Right lobe of liver (tissue), 6 donors: ENCODE measurements around the gene FADS2. TPM values are rescaled to one million over a fixed set of nuclear protein-coding genes. Genes with fewer than 3 reads are reported as not detected.

Experiments
- ATAC-seq, 4 donors: fragments of 200-7000 bp; cut with Tn5 transposase; one replicate each; pipeline ENCODE4 v1.9.1; 2020; ENCODE audit warnings: mild to moderate bottlenecking in 4 of 4, moderate library complexity in 4 of 4
- DNase-seq, 3 donors: peaks; one replicate each; pipeline ENCODE4 v3.0.0-alpha.2; 2020
- H3K27ac ChIP-seq, 3 donors: fragments of 200-600 bp; one replicate each; pipeline ENCODE4 v1.8.0; 2022
- H3K27me3 ChIP-seq, 2 donors: fragments of 200-600 bp; one replicate each; pipeline ENCODE4 v1.8.0; 2022
- H3K36me3 ChIP-seq, 4 donors: fragments of 200-600 bp; sonication (generic) in 1 of 4; one replicate each; pipeline versions ENCODE4 v1.5.1 to v1.8.0; 2017 to 2022; ENCODE audit warnings: control low read depth in 1 of 4
- H3K4me1 ChIP-seq, 4 donors: fragments of 200-600 bp; sonication (generic) in 1 of 4; one replicate each; pipeline versions ENCODE4 v1.5.1 to v1.8.0; 2017 to 2022; ENCODE audit warnings: control low read depth in 1 of 4
- H3K4me3 ChIP-seq, 3 donors: fragments of 200-600 bp; one replicate each; pipeline ENCODE4 v1.8.0; 2022
- H3K9me3 ChIP-seq, 4 donors: fragments of 200-600 bp; sonication (generic) in 1 of 4; one replicate each; pipeline versions ENCODE4 v1.5.1 to v1.8.0; 2017 to 2022; ENCODE audit warnings: control low read depth in 1 of 4
- POLR2A ChIP-seq: fragments of 450-650 bp; IDR thresholded peaks from one replicate; pipeline ENCODE4 v1.6.1; 2017; ENCODE audit warnings: antibody characterized with exemption, mild to moderate bottlenecking
- WGBS: methylation state at CpG from one replicate; pipeline ENCODE4 v1.1.6; 2018; ENCODE audit warnings: low coverage, low lambda C conversion rate; ENCODE audit not compliant: insufficient coverage; ENCODE audit errors: missing lambda C conversion rate; 5-methylcytosine and 5-hydroxymethylcytosine counted together
- intact Hi-C, 2 donors: fragments of 100-400 bp; cut with DNase I; formaldehyde crosslinking; loops; one replicate each; pipeline versions ENCODE4 v1.11.2 to v1.14.1; 2022
- total RNA-seq, 6 experiments: library from RNA; depleted of rRNA in 2 of 6; stranded (reverse); fragments of >200 nt in 2 of 6; fragmentation: NEBNext Ultra II Directional in 3 of 6; extraction: Animal tissue kit (Norgen Biotek cat#: 25700) in 3 of 6; gene quantifications; one replicate each; pipeline versions ENCODE4 v1.1.0 to v1.2.4, GENCODE V29; 2016 to 2023
- TF ChIP-seq, protein P1 (sequence below), 4 donors: fragments of 200-600 bp in 3 of 4; fragments of 450-650 bp in 1 of 4; IDR thresholded peaks; one replicate each; pipeline versions ENCODE4 v1.5.1 to v1.8.0; 2016 to 2022; ENCODE audit warnings: antibody characterized with exemption in 4 of 4, mild to moderate bottlenecking in 2 of 4
- donor health status: DM: no; HTN: yes; CAD: no.
- donor health status: DM: no; HTN: no; CAD: no.
- donor health status: DM: no; HTN: no; CAD: no.
- donor health status: DM: no; HTN: yes; CAD: no.
- donor health status: DM: no; HTN: yes; CAD: no.

Gene FADS2
- total RNA-seq, 6 experiments from 2014 or later = 4.2 to 166 (median 110) TPM

DNA sequence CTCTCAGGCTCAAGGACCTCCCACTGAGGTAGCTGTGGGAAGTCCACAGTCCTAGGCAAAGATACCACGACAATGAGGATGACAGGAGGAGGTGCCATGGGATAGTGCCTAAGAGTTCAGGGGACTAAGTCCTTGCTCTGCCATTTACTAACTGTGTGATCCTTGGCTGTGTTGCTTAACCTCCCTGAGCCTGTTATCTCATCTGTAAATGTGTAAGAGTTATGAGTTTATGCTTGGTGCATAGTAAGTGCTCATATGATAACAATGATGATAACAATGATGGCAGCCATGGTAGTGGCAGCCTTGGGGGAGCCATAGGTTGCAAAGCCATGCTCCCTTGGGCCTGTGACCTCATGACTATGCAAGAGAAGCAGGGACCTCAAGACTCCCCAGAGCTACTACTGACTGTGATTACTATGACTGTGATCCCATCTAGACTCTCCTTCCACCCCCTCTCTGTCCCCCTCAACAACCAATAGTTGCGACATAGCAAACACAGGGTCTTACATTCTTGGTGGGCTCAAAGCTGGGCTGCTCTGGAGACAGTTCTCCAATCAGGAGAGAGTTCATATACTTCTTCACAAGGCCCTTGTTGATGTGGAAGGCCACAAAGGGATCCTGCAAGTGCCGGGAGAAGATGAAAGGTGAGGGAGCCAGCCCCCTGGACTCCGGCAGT, 15.2 kb upstream of the FADS2 start:
- WGBS = 33% methylated on average over 1 of the region's 4 CpGs
- Histone ChIP-seq H3K27me3 (no peaks in the 10 kb centered on the region), H3K27ac (no peak overlapping the region), H3K4me1 (no peaks in the 10 kb centered on the region), H3K9me3 (no peaks in the 10 kb centered on the region), H3K4me3 (no peak overlapping the region), H3K36me3 (peaks cover 0 to 23% (median 10%) of the 10 kb centered on the region in 4 donors)
- ATAC-seq (no peak), DNase-seq (no peak)
- intact Hi-C loops = no loop called here
- TF ChIP-seq, protein P1, sequence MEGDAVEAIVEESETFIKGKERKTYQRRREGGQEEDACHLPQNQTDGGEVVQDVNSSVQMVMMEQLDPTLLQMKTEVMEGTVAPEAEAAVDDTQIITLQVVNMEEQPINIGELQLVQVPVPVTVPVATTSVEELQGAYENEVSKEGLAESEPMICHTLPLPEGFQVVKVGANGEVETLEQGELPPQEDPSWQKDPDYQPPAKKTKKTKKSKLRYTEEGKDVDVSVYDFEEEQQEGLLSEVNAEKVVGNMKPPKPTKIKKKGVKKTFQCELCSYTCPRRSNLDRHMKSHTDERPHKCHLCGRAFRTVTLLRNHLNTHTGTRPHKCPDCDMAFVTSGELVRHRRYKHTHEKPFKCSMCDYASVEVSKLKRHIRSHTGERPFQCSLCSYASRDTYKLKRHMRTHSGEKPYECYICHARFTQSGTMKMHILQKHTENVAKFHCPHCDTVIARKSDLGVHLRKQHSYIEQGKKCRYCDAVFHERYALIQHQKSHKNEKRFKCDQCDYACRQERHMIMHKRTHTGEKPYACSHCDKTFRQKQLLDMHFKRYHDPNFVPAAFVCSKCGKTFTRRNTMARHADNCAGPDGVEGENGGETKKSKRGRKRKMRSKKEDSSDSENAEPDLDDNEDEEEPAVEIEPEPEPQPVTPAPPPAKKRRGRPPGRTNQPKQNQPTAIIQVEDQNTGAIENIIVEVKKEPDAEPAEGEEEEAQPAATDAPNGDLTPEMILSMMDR (IDR thresholded peaks at IDR 0.05) = no peak
- no peak for TF ChIP-seq POLR2A

DNA sequence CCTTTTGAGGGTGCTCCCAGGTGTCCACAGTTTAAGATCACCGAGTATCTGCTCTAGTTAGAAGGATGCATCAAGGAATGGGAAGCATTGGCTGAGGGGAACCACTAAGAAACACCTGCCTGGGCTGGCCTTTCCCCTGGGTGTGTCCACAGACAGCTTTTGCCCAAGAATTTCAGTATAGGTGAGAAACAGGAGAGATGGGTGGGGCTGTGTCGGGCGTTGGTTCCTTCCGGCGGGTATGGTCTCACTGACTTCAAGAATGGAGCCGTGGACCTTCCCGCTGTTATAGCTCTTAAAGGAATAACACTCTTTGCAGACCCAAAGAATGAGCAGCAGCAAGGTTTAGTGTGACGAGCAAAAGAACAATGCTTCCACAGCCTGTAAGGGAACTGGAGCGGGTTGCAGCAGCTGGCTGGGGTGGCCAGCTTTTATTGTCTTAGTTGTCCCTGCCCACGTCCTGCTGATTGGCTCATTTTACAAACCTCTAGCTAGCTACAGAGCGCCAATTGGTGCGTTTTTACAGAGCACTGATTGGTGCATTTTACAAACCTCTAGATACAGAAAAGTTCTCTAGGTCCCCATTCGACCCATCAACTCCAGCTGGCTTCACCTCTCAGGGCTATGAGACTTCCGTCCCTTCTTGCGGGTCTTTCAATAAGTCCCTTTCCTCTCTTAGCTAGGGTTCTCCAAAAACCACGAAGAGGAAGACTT, 13.7 kb upstream of the FADS2 start:
- Histone ChIP-seq H3K27ac (peak overlapping the region; percentile 42 to 95 (median 52)), H3K4me1 (no peaks in the 10 kb centered on the region), H3K9me3 (no peaks in the 10 kb centered on the region), H3K36me3 (peaks cover 0 to 20% (median 9%) of the 10 kb centered on the region in 4 donors), H3K4me3 (peak overlapping the region; percentile 15 to 68 (median 64)), H3K27me3 (no peaks in the 10 kb centered on the region)
- intact Hi-C loops = no loop called here
- ATAC-seq (no peak), DNase-seq (no peak)
- no peak for TF ChIP-seq POLR2A
- TF ChIP-seq, protein P1 (IDR thresholded peaks at IDR 0.05) = no peak
- WGBS = 73% methylated on average over 11 of the region's 16 CpGs

DNA sequence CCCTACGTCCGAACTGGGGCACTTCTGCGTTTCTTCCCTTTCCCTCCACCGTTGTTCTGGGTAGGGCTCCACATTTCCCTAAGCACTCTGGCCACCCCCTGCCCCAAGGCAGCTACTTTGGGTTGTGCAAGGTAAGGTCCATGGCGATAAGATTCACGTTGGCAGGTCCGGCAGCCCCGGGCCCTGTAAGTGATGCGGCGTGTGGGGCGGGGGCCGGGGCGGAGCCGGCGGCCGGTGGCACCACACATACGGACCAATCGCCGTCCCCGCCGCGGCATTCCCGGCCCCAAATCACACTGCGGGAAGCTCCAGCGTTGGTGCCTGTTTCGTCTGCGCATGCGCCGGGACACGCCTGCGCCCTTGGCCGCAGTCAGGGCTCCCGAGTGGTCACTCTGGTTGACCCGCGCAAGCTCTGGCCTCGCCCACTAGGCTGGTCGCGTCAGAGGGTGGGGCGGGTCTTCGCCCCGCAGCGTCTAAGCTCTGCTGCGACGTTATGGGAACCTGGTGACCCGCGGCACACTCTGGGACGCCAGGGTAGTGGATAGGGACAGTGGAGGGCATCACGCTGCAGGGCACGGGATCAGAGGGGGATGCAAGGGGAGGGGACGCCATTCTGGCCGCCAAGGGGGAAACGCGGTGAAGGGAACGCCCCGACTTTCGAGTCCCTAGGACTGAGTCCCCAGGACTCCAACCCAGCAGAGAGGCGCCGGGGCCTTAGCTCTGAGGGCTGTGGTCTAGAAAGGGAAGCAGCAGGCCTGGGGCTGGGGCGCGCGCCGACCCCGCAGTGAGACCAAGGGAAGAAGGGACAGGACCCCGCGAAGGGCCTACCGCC, 12.9 kb upstream of the FADS2 start:
- 5% methylated on average over 9 of the region's 66 CpGs for WGBS
- Histone ChIP-seq H3K9me3 (no peaks in the 10 kb centered on the region), H3K27me3 (no peaks in the 10 kb centered on the region), H3K4me1 (peaks cover 0 to 5% (median 0%) of the 10 kb centered on the region in 4 donors), H3K4me3 (peak overlapping the region; percentile 45 to 68 (median 64)), H3K36me3 (peaks cover 0 to 15% (median 8%) of the 10 kb centered on the region in 4 donors), H3K27ac (peak overlapping the region; percentile 95 to 99 (median 96))
- ATAC-seq (peak; percentile 91 to 97 (median 92)), DNase-seq (peak; percentile 97 to 98 (median 98))
- intact Hi-C loops = no loop called here
- TF ChIP-seq, protein P1 (IDR thresholded peaks at IDR 0.05) = no peak
- TF ChIP-seq POLR2A = peak; percentile 95
